Stimulated activated effector memory CD8-positive, alpha-beta T cell treated with anti-CD3 and anti-CD28 coated beads, Interleukin-12 subunit alpha, Interleukin-12 subunit beta, amount 100 ng/mL, for 72 hours (primary cell): Measurements from ENCODE around the gene COX19.

Source experiments
- ATAC-seq: fragments of 150-1000 bp; cut with Tn5 transposase; 2 replicates; pipeline ENCODE4 v1.10.0; 2021
- DNase-seq, 2 donors: peaks; one replicate each; pipeline ENCODE4 v3.0.0; 2021 to 2022; ENCODE audit warnings: low spot score in 2 of 2
- H3K27ac Mint-ChIP-seq: one replicate; pipeline ENCODE4 v1.8.0; 2022; ENCODE audit warnings: mild to moderate bottlenecking, mixed read lengths
- H3K36me3 Mint-ChIP-seq: one replicate; pipeline ENCODE4 v1.8.0; 2022; ENCODE audit warnings: mild to moderate bottlenecking, mixed read lengths
- H3K4me1 Mint-ChIP-seq: one replicate; pipeline ENCODE4 v1.8.0; 2022; ENCODE audit warnings: mixed read lengths
- H3K4me3 Mint-ChIP-seq: one replicate; pipeline ENCODE4 v1.8.0; 2022; ENCODE audit warnings: mild to moderate bottlenecking, mixed read lengths
- H3K9me3 Mint-ChIP-seq: one replicate; pipeline ENCODE4 v1.8.0; 2022; ENCODE audit warnings: mixed read lengths

Gene COX19

GRCh38 chr7:974820-975681, at the start of gene COX19:
COX19 (minus strand) TSS chr7:975549; CDS start chr7:975509, 40 bp downstream.
- no peaks in the 10 kb centered on the region for H3K9me3 Mint-ChIP-seq
- peaks cover 13% of the 10 kb centered on the region for H3K4me1 Mint-ChIP-seq
- DNase-seq (peak; percentile 90 to 92), ATAC-seq (peak; percentile 95)
- H3K4me3 Mint-ChIP-seq, result peak within 1 kb of the TSS; percentile 88
- peaks cover 49% of the 10 kb centered on the region for H3K36me3 Mint-ChIP-seq
- H3K27ac Mint-ChIP-seq, result peak within 1 kb of the TSS; percentile 90

- H3K36me3 Mint-ChIP-seq, result peaks cover 11% of the 10 kb centered on the region
- no peak overlapping the region for H3K27ac Mint-ChIP-seq
- DNase-seq (no peak), ATAC-seq (no peak)
- no peaks in the 10 kb centered on the region for H3K9me3 Mint-ChIP-seq
- H3K4me3 Mint-ChIP-seq, result no peak overlapping the region
- H3K4me1 Mint-ChIP-seq, result peaks cover 24% of the 10 kb centered on the region
Measured at GRCh38 chr7:1024331-1024841, 49.0 kb upstream of the COX19 start.

- no peak for ATAC-seq
- Mint-ChIP-seq H3K4me1 (peaks cover 23% of the 10 kb centered on the region), H3K27ac (no peak overlapping the region), H3K9me3 (no peaks in the 10 kb centered on the region), H3K36me3 (peaks cover 14% of the 10 kb centered on the region), H3K4me3 (no peak overlapping the region)
- no peak for DNase-seq
Measured at GRCh38 chr7:1022801-1023465, 47.6 kb upstream of the COX19 start.

- DNase-seq (no peak), ATAC-seq (no peak)
- H3K27ac Mint-ChIP-seq, result no peak overlapping the region
Measured at GRCh38 chr7:1022356-1022755, 47.0 kb upstream of the COX19 start.

GRCh38 chr7:1021931-1022330, 46.6 kb upstream of the COX19 start:
- Mint-ChIP-seq H3K27ac (no peak overlapping the region), H3K4me1 (peaks cover 19% of the 10 kb centered on the region), H3K36me3 (peaks cover 14% of the 10 kb centered on the region), H3K4me3 (no peak overlapping the region), H3K9me3 (no peaks in the 10 kb centered on the region)
- ATAC-seq (no peak), DNase-seq (no peak)

More at GRCh38 chr7:1022356-1022755, 47.0 kb upstream of the COX19 start:
- Mint-ChIP-seq H3K9me3 (no peaks in the 10 kb centered on the region), H3K4me3 (no peak overlapping the region), H3K4me1 (peaks cover 22% of the 10 kb centered on the region), H3K36me3 (peaks cover 14% of the 10 kb centered on the region)

GRCh38 chr7:1021366-1021765, 46.0 kb upstream of the COX19 start:
- H3K4me3 Mint-ChIP-seq, result no peak overlapping the region
- H3K9me3 Mint-ChIP-seq, result no peaks in the 10 kb centered on the region
- DNase-seq (no peak), ATAC-seq (no peak)
- peaks cover 19% of the 10 kb centered on the region for H3K4me1 Mint-ChIP-seq
- H3K27ac Mint-ChIP-seq, result no peak overlapping the region
- H3K36me3 Mint-ChIP-seq, result peaks cover 14% of the 10 kb centered on the region

- Mint-ChIP-seq H3K27ac (no peak overlapping the region), H3K4me1 (peaks cover 14% of the 10 kb centered on the region), H3K4me3 (no peak overlapping the region), H3K36me3 (peaks cover 14% of the 10 kb centered on the region), H3K9me3 (no peaks in the 10 kb centered on the region)
- peak; percentile 14 for ATAC-seq
- DNase-seq, result no peak
Measured at GRCh38 chr7:1020849-1021251, 45.5 kb upstream of the COX19 start.

- Mint-ChIP-seq H3K9me3 (no peaks in the 10 kb centered on the region), H3K4me1 (peaks cover 14% of the 10 kb centered on the region), H3K36me3 (peaks cover 14% of the 10 kb centered on the region), H3K27ac (no peak overlapping the region), H3K4me3 (no peak overlapping the region)
- ATAC-seq (no peak), DNase-seq (no peak)
Measured at GRCh38 chr7:1019789-1020610, 44.7 kb upstream of the COX19 start.

- Mint-ChIP-seq H3K4me3 (no peak overlapping the region), H3K9me3 (no peaks in the 10 kb centered on the region), H3K4me1 (peaks cover 14% of the 10 kb centered on the region), H3K36me3 (peaks cover 14% of the 10 kb centered on the region), H3K27ac (no peak overlapping the region)
- ATAC-seq (no peak), DNase-seq (no peak)
Measured at GRCh38 chr7:1019255-1019785, 44.0 kb upstream of the COX19 start.

GRCh38 chr7:1018334-1018695, 43.0 kb upstream of the COX19 start:
- peaks cover 9% of the 10 kb centered on the region for H3K36me3 Mint-ChIP-seq
- peak overlapping the region; percentile 75 for H3K27ac Mint-ChIP-seq
- peaks cover 10% of the 10 kb centered on the region for H3K4me1 Mint-ChIP-seq
- no peak for DNase-seq
- no peaks in the 10 kb centered on the region for H3K9me3 Mint-ChIP-seq
- no peak overlapping the region for H3K4me3 Mint-ChIP-seq
- ATAC-seq, result no peak

GRCh38 chr7:1017586-1018333, 42.4 kb upstream of the COX19 start:
- peaks cover 8% of the 10 kb centered on the region for H3K36me3 Mint-ChIP-seq
- peaks cover 7% of the 10 kb centered on the region for H3K4me1 Mint-ChIP-seq
- ATAC-seq, result no peak
- no peaks in the 10 kb centered on the region for H3K9me3 Mint-ChIP-seq
- H3K4me3 Mint-ChIP-seq, result no peak overlapping the region
- peak overlapping the region; percentile 75 for H3K27ac Mint-ChIP-seq
- no peak for DNase-seq

GRCh38 chr7:1016577-1017531, 41.5 kb upstream of the COX19 start:
- no peaks in the 10 kb centered on the region for H3K9me3 Mint-ChIP-seq
- peaks cover 9% of the 10 kb centered on the region for H3K36me3 Mint-ChIP-seq
- DNase-seq (no peak), ATAC-seq (no peak)
- peaks cover 8% of the 10 kb centered on the region for H3K4me1 Mint-ChIP-seq
- no peak overlapping the region for H3K27ac Mint-ChIP-seq
- H3K4me3 Mint-ChIP-seq, result no peak overlapping the region

GRCh38 chr7:1015196-1016121, 40.1 kb upstream of the COX19 start:
- no peak overlapping the region for H3K4me3 Mint-ChIP-seq
- ATAC-seq (no peak), DNase-seq (no peak)
- peaks cover 22% of the 10 kb centered on the region for H3K4me1 Mint-ChIP-seq
- peaks cover 5% of the 10 kb centered on the region for H3K9me3 Mint-ChIP-seq
- no peak overlapping the region for H3K27ac Mint-ChIP-seq
- H3K36me3 Mint-ChIP-seq, result peaks cover 19% of the 10 kb centered on the region
